Measurements from ENCODE around the gene IFIT1B. TPM values are rescaled to one million over a fixed set of nuclear protein-coding genes. Genes with fewer than 3 reads are reported as not detected.
A peak's percentile ranks its signal among the peaks of the same experiment; 100 is the strongest.

The IFIT1B gene
- total and polyA plus RNA-seq, 2 donors: 2.2 TPM; not detected in 1

- no peak overlapping the region for H3K4me3 ChIP-seq (ENCODE audit: low read depth, low read length)
- no peaks in the 10 kb centered on the region for H3K36me3 ChIP-seq (ENCODE audit: insufficient read depth)
- H3K27ac ChIP-seq (ENCODE audit: low read depth): no peak overlapping the region
- WGBS: 94% methylated on average over 2 of the region's 2 CpGs
- H3K4me1 ChIP-seq (ENCODE audit: insufficient read depth): no peaks in the 10 kb centered on the region
- no peak for DNase-seq (ENCODE audit: extremely low spot score)
Observed at GRCh38 chr10:89355394-89355931, 22.4 kb upstream of the IFIT1B start.

- Histone ChIP-seq H3K4me1 (ENCODE audit: insufficient read depth) (no peaks in the 10 kb centered on the region), H3K4me3 (ENCODE audit: low read depth, low read length) (no peak overlapping the region), H3K36me3 (ENCODE audit: insufficient read depth) (no peaks in the 10 kb centered on the region), H3K27ac (ENCODE audit: low read depth) (no peak overlapping the region)
- 69% methylated on average over 1 of the region's 1 CpG for WGBS
- no peak for DNase-seq (ENCODE audit: extremely low spot score)
Observed at GRCh38 chr10:89357096-89357495, 20.8 kb upstream of the IFIT1B start.

- Histone ChIP-seq H3K27ac (ENCODE audit: low read depth) (no peak overlapping the region), H3K4me1 (ENCODE audit: insufficient read depth) (no peaks in the 10 kb centered on the region), H3K4me3 (ENCODE audit: low read depth, low read length) (no peak overlapping the region), H3K36me3 (ENCODE audit: insufficient read depth) (no peaks in the 10 kb centered on the region)
- no peak for DNase-seq (ENCODE audit: extremely low spot score)
- 85% methylated on average over 2 of the region's 2 CpGs for WGBS
Observed at GRCh38 chr10:89357975-89358374, 19.9 kb upstream of the IFIT1B start.

DNA sequence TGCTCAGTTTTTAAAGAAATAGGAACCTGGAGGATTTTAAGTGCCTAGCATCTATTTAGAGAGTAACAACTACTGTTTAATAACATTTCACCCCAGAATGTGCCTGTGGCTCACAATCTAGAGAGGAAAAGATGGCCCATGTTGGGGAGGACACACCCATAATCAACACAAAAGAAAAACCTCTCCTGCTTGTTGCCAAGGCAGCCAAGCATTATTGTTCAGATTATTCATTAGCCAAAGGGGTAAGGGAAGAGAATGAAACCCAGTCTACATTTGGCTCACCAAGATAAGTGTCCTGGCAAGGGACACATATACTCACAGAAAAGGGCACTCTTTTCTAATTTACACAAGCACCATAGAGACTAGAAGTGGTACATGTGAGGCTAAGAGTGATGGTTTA, 17.7 kb upstream of the IFIT1B start:
- no peaks in the 10 kb centered on the region for H3K4me1 ChIP-seq (ENCODE audit: insufficient read depth)
- no peak overlapping the region for H3K4me3 ChIP-seq (ENCODE audit: low read depth, low read length)
- no peaks in the 10 kb centered on the region for H3K36me3 ChIP-seq (ENCODE audit: insufficient read depth)
- DNase-seq (ENCODE audit: extremely low spot score): no peak
- H3K27ac ChIP-seq (ENCODE audit: low read depth): no peak overlapping the region

GRCh38 chr10:89362929-89363328, 14.9 kb upstream of the IFIT1B start:
- Histone ChIP-seq H3K36me3 (ENCODE audit: insufficient read depth) (no peaks in the 10 kb centered on the region), H3K27ac (ENCODE audit: low read depth) (no peak overlapping the region)
- DNase-seq (ENCODE audit: extremely low spot score): no peak

DNA sequence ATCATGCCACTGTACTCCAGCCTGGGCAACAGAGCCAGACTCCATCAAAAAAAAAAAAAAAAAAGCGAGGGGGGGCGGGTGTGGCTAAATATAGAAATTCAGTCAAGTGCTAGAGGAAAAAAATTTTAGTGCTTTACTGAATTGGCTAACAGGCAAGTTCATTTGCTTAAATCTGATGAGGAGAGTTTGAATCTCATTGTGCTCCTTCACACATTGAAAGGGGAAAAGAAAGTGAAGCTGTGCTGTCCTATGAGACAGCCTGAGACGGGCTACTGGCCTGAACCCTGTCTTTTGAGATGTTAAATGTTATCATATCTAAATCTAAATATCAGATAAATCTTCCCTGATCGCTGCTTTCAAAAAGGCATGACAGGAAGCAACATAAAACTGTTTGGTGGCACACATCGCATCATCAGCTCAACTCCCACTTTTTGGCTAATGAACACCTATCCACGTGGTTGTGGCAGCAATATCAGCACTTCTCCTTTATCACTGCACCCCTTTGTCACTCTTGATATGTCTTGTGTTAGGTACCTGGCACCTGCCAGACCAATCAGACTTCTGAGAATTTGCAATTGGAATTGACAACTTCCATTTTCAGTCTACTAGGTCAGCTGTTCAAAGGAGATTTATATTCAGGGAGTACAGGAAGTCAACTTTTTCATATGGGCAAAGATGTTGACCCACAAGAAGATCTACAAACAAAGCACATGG, 14.0 kb upstream of the IFIT1B start:
- no peak for DNase-seq (ENCODE audit: extremely low spot score)
- Histone ChIP-seq H3K36me3 (ENCODE audit: insufficient read depth) (no peaks in the 10 kb centered on the region), H3K4me3 (ENCODE audit: low read depth, low read length) (no peak overlapping the region), H3K27ac (ENCODE audit: low read depth) (no peak overlapping the region), H3K4me1 (ENCODE audit: insufficient read depth) (no peaks in the 10 kb centered on the region)
- 73% methylated on average over 6 of the region's 6 CpGs for WGBS

More at GRCh38 chr10:89362929-89363328, 14.9 kb upstream of the IFIT1B start:
- Histone ChIP-seq H3K4me1 (ENCODE audit: insufficient read depth) (no peaks in the 10 kb centered on the region), H3K4me3 (ENCODE audit: low read depth, low read length) (no peak overlapping the region)

- WGBS: 96% methylated on average over 1 of the region's 1 CpG
- Histone ChIP-seq H3K36me3 (ENCODE audit: insufficient read depth) (no peaks in the 10 kb centered on the region), H3K4me1 (ENCODE audit: insufficient read depth) (no peaks in the 10 kb centered on the region), H3K27ac (ENCODE audit: low read depth) (no peak overlapping the region), H3K4me3 (ENCODE audit: low read depth, low read length) (no peak overlapping the region)
- no peak for DNase-seq (ENCODE audit: extremely low spot score)
Observed at GRCh38 chr10:89364531-89364930, 13.3 kb upstream of the IFIT1B start.

- no peak for DNase-seq (ENCODE audit: extremely low spot score)
- H3K4me1 ChIP-seq (ENCODE audit: insufficient read depth): no peaks in the 10 kb centered on the region
- H3K36me3 ChIP-seq (ENCODE audit: insufficient read depth): no peaks in the 10 kb centered on the region
- WGBS: 70% methylated on average over 4 of the region's 4 CpGs
- no peak overlapping the region for H3K4me3 ChIP-seq (ENCODE audit: low read depth, low read length)
- no peak overlapping the region for H3K27ac ChIP-seq (ENCODE audit: low read depth)
Observed at GRCh38 chr10:89367529-89367928, 10.3 kb upstream of the IFIT1B start.

- Histone ChIP-seq H3K27ac (ENCODE audit: low read depth) (no peak overlapping the region), H3K4me3 (ENCODE audit: low read depth, low read length) (no peak overlapping the region), H3K36me3 (ENCODE audit: insufficient read depth) (no peaks in the 10 kb centered on the region), H3K4me1 (ENCODE audit: insufficient read depth) (no peaks in the 10 kb centered on the region)
- no peak for DNase-seq (ENCODE audit: extremely low spot score)
- WGBS: 55% methylated on average over 1 of the region's 1 CpG
Observed at GRCh38 chr10:89368129-89368528, 9.7 kb upstream of the IFIT1B start.

- no peak overlapping the region for H3K4me3 ChIP-seq (ENCODE audit: low read depth, low read length)
- H3K36me3 ChIP-seq (ENCODE audit: insufficient read depth): no peaks in the 10 kb centered on the region
- WGBS: 50% methylated on average over 5 of the region's 5 CpGs
- no peak for DNase-seq (ENCODE audit: extremely low spot score)
- H3K4me1 ChIP-seq (ENCODE audit: insufficient read depth): peaks cover 2% of the 10 kb centered on the region
- H3K27ac ChIP-seq (ENCODE audit: low read depth): no peak overlapping the region
Observed at GRCh38 chr10:89369156-89370105, 8.4 kb upstream of the IFIT1B start.

DNA sequence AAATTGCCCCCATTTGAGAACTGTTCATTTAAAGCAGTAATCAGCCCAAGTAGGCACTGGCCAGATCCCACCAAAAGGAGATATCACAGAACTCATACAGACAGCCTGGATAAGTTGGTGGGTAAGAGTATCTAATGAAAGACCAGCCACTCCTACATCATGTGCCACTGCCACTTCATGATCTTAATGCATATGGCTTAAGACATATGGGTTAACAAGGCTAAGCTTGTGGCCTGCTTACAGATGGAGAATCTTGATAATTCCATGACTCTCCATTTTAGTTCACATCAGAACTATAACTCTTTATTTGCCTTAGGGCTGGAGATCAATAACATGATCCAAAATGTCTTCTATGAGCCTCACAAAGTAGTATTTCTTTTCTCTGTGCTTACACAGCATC, 6.8 kb upstream of the IFIT1B start:
- H3K4me1 ChIP-seq (ENCODE audit: insufficient read depth): peaks cover 2% of the 10 kb centered on the region
- DNase-seq (ENCODE audit: extremely low spot score): no peak
- no peaks in the 10 kb centered on the region for H3K36me3 ChIP-seq (ENCODE audit: insufficient read depth)
- H3K27ac ChIP-seq (ENCODE audit: low read depth): no peak overlapping the region
- no peak overlapping the region for H3K4me3 ChIP-seq (ENCODE audit: low read depth, low read length)

DNA sequence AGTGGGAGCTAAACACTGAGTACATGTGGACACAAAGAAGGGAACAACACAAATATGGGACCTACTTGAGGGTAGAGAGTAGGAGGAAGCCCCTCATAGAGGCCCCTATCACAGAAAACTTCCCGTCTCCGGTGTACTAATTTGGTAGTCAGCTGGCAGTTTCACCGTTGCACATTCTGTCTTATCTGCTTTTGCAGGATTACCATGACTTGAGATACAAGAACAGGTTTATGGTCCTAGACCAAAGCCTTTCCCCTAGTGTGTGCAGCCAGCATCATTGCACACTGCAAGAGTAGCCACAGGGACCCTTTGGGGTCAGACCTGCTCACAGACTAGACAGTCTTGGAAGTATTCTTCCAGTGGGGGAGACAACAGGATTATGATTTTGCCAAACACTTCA, 5.9 kb upstream of the IFIT1B start:
- 61% methylated on average over 3 of the region's 3 CpGs for WGBS
- no peak overlapping the region for H3K4me3 ChIP-seq (ENCODE audit: low read depth, low read length)
- no peak overlapping the region for H3K27ac ChIP-seq (ENCODE audit: low read depth)
- no peak for DNase-seq (ENCODE audit: extremely low spot score)
- H3K36me3 ChIP-seq (ENCODE audit: insufficient read depth): no peaks in the 10 kb centered on the region
- H3K4me1 ChIP-seq (ENCODE audit: insufficient read depth): peaks cover 2% of the 10 kb centered on the region

GRCh38 chr10:89373916-89374711, 3.7 kb upstream of the IFIT1B start:
- Histone ChIP-seq H3K4me3 (ENCODE audit: low read depth, low read length) (no peak overlapping the region), H3K27ac (ENCODE audit: low read depth) (peak overlapping the region; percentile 63), H3K4me1 (ENCODE audit: insufficient read depth) (peaks cover 2% of the 10 kb centered on the region), H3K36me3 (ENCODE audit: insufficient read depth) (no peaks in the 10 kb centered on the region)
- 4% methylated on average over 3 of the region's 3 CpGs for WGBS
- no peak for DNase-seq (ENCODE audit: extremely low spot score)
